GM18526 (cell line): Measurements from ENCODE around the gene AIRE.

Experiments
- POLR2A ChIP-seq: IDR thresholded peaks from 3 replicates; pipeline ENCODE4 v1.6.1; 2011; ENCODE audit not compliant: insufficient read length; ENCODE audit errors: extremely low read depth

AIRE gene

GRCh38 chr21:44288251-44289110 is 2.8 kb downstream of the AIRE start:
- TF ChIP-seq POLR2A, result no peak

GRCh38 chr21:44289381-44290010 is 3.8 kb downstream of the AIRE start:
- TF ChIP-seq POLR2A, result no peak

GRCh38 chr21:44290327-44291077 is 4.8 kb downstream of the AIRE start:
- TF ChIP-seq POLR2A, result no peak

- TF ChIP-seq POLR2A, result no peak
Observed at GRCh38 chr21:44291078-44291935, 5.6 kb downstream of the AIRE start.

- TF ChIP-seq POLR2A, result no peak
Observed at GRCh38 chr21:44291936-44292811, 6.5 kb downstream of the AIRE start.

GRCh38 chr21:44292812-44293195 is 7.1 kb downstream of the AIRE start:
- no peak for TF ChIP-seq POLR2A

GRCh38 chr21:44293551-44294231 is 8.0 kb downstream of the AIRE start:
- no peak for TF ChIP-seq POLR2A

- TF ChIP-seq POLR2A, result no peak
Observed at GRCh38 chr21:44294391-44295162, 8.9 kb downstream of the AIRE start.

- TF ChIP-seq POLR2A, result no peak
Observed at GRCh38 chr21:44295163-44295573, 9.5 kb downstream of the AIRE start.

- no peak for TF ChIP-seq POLR2A
Observed at GRCh38 chr21:44295646-44296045, 10.0 kb downstream of the AIRE start.

- TF ChIP-seq POLR2A, result no peak
Observed at GRCh38 chr21:44296103-44296519, 10.4 kb downstream of the AIRE start.

- TF ChIP-seq POLR2A, result no peak
Observed at GRCh38 chr21:44296916-44297315, 11.2 kb downstream of the AIRE start.
